GM21447 (cell line): ENCODE measurements around the gene SPIN1.

Experiments
- ATAC-seq: cut with Tn5 transposase; IDR thresholded peaks from one replicate; pipeline ENCODE4 v1.9.1; 2021; ENCODE audit not compliant: unreplicated experiment

SPIN1 gene

GRCh38 chr9:88488166-88488565 is 99.9 kb downstream of the SPIN1 start:
- no peak for ATAC-seq

GRCh38 chr9:88494983-88495721 is 106.9 kb downstream of the SPIN1 start:
- ATAC-seq, result no peak

- ATAC-seq, result no peak
These were observed 109.0 kb downstream of the SPIN1 start for GRCh38 chr9:88497224-88497623.

GRCh38 chr9:88498880-88499279 is 110.6 kb downstream of the SPIN1 start:
- ATAC-seq, result no peak

GRCh38 chr9:88501086-88501485 is 112.8 kb downstream of the SPIN1 start:
- no peak for ATAC-seq

GRCh38 chr9:88502552-88503034 is 114.3 kb downstream of the SPIN1 start:
- no peak for ATAC-seq

GRCh38 chr9:88503081-88503844 is 115.0 kb downstream of the SPIN1 start:
- no peak for ATAC-seq

- no peak for ATAC-seq
These were observed 115.9 kb downstream of the SPIN1 start for GRCh38 chr9:88503845-88504764.

GRCh38 chr9:88508326-88508725 is 120.1 kb downstream of the SPIN1 start:
- no peak for ATAC-seq

GRCh38 chr9:88511906-88512305 is 123.7 kb downstream of the SPIN1 start:
- no peak for ATAC-seq

- no peak for ATAC-seq
These were observed 126.0 kb downstream of the SPIN1 start for GRCh38 chr9:88514247-88514646.

- no peak for ATAC-seq
These were observed 133.1 kb downstream of the SPIN1 start for GRCh38 chr9:88521308-88521707.

- ATAC-seq, result no peak
These were observed 134.1 kb downstream of the SPIN1 start for GRCh38 chr9:88522360-88522759.

- no peak for ATAC-seq
These were observed 134.8 kb downstream of the SPIN1 start for GRCh38 chr9:88523056-88523455.

- ATAC-seq, result no peak
These were observed 136.7 kb downstream of the SPIN1 start for GRCh38 chr9:88524911-88525310.

- ATAC-seq, result no peak
These were observed 139.4 kb downstream of the SPIN1 start for GRCh38 chr9:88527618-88528017.
